Esophagus squamous epithelium (tissue), 5 donors: Measurements from ENCODE around the gene INAFM2. TPM values are rescaled to one million over a fixed set of nuclear protein-coding genes. Genes with fewer than 3 reads are reported as not detected.

Experiments used
- DNase-seq: peaks from one replicate; lab custom pipeline; 2025; lab: John Stamatoyannopoulos, UW
- H3K27ac ChIP-seq, 4 donors: fragments of 200-600 bp; sonication (generic); one replicate each; pipeline ENCODE4 v1.5.1; 2016 to 2019; ENCODE audit warnings: mild to moderate bottlenecking in 1 of 4
- H3K27me3 ChIP-seq, 4 donors: fragments of 200-600 bp; sonication (generic); 1 replicate in 3 of 4; 2 replicates in 1 of 4; pipeline versions ENCODE4 v1.5.1 to v1.6.0; 2017 to 2021; ENCODE audit warnings: antibody characterized with exemption in 1 of 4
- H3K36me3 ChIP-seq, 3 donors: fragments of 200-600 bp; sonication (generic); one replicate each; pipeline ENCODE4 v1.5.1; 2016 to 2019
- H3K4me1 ChIP-seq, 3 donors: fragments of 200-600 bp; sonication (generic); one replicate each; pipeline ENCODE4 v1.5.1; 2017 to 2019
- H3K4me3 ChIP-seq, 4 donors: fragments of 200-600 bp; sonication (generic); 1 replicate in 3 of 4; 2 replicates in 1 of 4; pipeline ENCODE4 v1.5.1; 2016 to 2019; ENCODE audit warnings: mild to moderate bottlenecking in 2 of 4, moderate library complexity in 1 of 4
- H3K9me3 ChIP-seq, 3 donors: fragments of 200-600 bp; sonication (generic); one replicate each; pipeline ENCODE4 v1.5.1; 2016 to 2019
- CTCF ChIP-seq, 6 experiments: fragments of 450-650 bp in 4 of 6; fragments of 200-600 bp in 2 of 6; sonication (generic) in 2 of 6; IDR thresholded peaks; one replicate each; pipeline ENCODE4 v1.5.1; 2016 to 2019; ENCODE audit warnings: antibody characterized with exemption in 6 of 6, mild to moderate bottlenecking in 4 of 6, moderate library complexity in 4 of 6
- POLR2A ChIP-seq, 4 donors: fragments of 450-650 bp; IDR thresholded peaks; one replicate each; pipeline ENCODE4 v1.6.1; 2017; ENCODE audit warnings: antibody characterized with exemption in 4 of 4, mild to moderate bottlenecking in 4 of 4, moderate library complexity in 3 of 4
- WGBS, 2 donors: methylation state at CpG; one replicate each; pipeline ENCODE4 v1.1.5; 2018; 5-methylcytosine and 5-hydroxymethylcytosine counted together
- intact Hi-C: fragments of 100-400 bp; cut with DNase I; formaldehyde crosslinking; loops from one replicate; pipeline ENCODE4 v1.15.0; 2022
- total RNA-seq, 4 donors: library from RNA; depleted of rRNA; stranded (reverse); fragments of >200 nt; gene quantifications; one replicate each; pipeline ENCODE4 v1.1.0, GENCODE V29; 2016
- donor health status: DM: yes; HTN: yes; CAD: no.

INAFM2 gene
- total RNA-seq, 4 donors from 2014 or later, result 4.7 to 10.1 (median 8.1) TPM

- H3K4me3 ChIP-seq, result no peak overlapping the region
- H3K9me3 ChIP-seq, result peaks cover 0 to 11% (median 7%) of the 10 kb centered on the region in 3 donors
- 88% methylated on average over 8 of the region's 17 CpGs; no CpG with 5 or more reads in 1 of the 2 donors for WGBS, 2 donors
- no peak for DNase-seq
- no peaks in the 10 kb centered on the region for H3K36me3 ChIP-seq
- peaks cover 0 to 3% (median 0%) of the 10 kb centered on the region in 3 donors for H3K4me1 ChIP-seq
- peaks cover 0 to 39% (median 0%) of the 10 kb centered on the region in 4 donors for H3K27me3 ChIP-seq
- TF ChIP-seq POLR2A (IDR thresholded peaks at IDR 0.05) (no peak), CTCF (IDR thresholded peaks at IDR 0.05) (no peak)
- no peak overlapping the region for H3K27ac ChIP-seq
- intact Hi-C loops, result no loop called here
These were observed 25.1 kb upstream of the INAFM2 start for GRCh38 chr15:40298216-40298935.

- peaks cover 0 to 3% (median 0%) of the 10 kb centered on the region in 3 donors for H3K4me1 ChIP-seq
- no peak overlapping the region for H3K4me3 ChIP-seq
- peaks cover 0 to 11% (median 7%) of the 10 kb centered on the region in 3 donors for H3K9me3 ChIP-seq
- no peak for DNase-seq
- H3K36me3 ChIP-seq, result no peaks in the 10 kb centered on the region
- peaks cover 0 to 28% (median 0%) of the 10 kb centered on the region in 4 donors for H3K27me3 ChIP-seq
- intact Hi-C loops, result no loop called here
- TF ChIP-seq POLR2A (IDR thresholded peaks at IDR 0.05) (no peak), CTCF (IDR thresholded peaks at IDR 0.05) (no peak)
- no peak overlapping the region for H3K27ac ChIP-seq
- WGBS, 2 donors, result 92 to 98% methylated on average over 2 of the region's 2 CpGs
These were observed 23.1 kb upstream of the INAFM2 start for GRCh38 chr15:40300367-40300766.

- TF ChIP-seq POLR2A (IDR thresholded peaks at IDR 0.05) (no peak), CTCF (IDR thresholded peaks at IDR 0.05) (no peak)
These were observed 22.7 kb upstream of the INAFM2 start for GRCh38 chr15:40300771-40301170.

DNA sequence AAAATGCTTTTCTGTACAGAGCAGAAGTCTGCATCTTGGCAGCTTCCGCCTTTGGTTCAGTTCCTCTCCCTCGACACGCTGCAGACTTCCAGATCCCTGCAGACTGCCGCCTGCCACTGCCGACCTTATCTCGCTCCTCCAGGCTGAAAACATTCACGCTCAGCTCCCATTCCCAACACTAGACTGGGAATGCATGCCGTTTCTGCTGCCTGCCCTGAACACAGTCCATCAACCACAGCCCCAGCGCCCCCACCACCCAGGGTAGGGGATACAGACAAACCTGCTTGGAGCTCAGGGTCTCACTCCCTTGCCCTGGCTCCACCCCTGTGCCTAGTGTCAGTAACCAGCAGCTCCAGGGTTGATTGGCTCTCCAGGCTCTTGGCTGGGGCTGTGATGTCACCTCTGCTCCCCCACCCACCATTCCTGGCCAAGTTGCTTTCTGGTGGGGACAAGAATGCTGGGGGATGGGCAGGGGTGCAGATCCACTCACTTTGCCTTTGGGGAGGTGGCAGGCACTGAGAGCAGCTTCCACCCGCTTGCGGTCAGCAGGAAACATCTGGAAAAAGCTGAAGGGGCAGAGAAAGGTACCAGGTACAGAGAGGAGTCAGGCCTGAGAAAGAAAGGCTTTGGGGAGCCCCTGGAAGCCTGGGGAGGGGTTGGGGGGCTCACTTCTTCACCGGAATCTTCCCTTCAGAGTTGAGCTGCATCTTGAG, 21.9 kb upstream of the INAFM2 start:
- no peak overlapping the region for H3K27ac ChIP-seq
- DNase-seq, result no peak
- TF ChIP-seq CTCF (IDR thresholded peaks at IDR 0.05) (no peak), POLR2A (IDR thresholded peaks at IDR 0.05) (no peak)
- peaks cover 0 to 15% (median 0%) of the 10 kb centered on the region in 4 donors for H3K27me3 ChIP-seq
- no peaks in the 10 kb centered on the region for H3K36me3 ChIP-seq
- no peak overlapping the region for H3K4me3 ChIP-seq
- WGBS, 2 donors, result 59% methylated on average over 6 to 10 of the region's 12 CpGs
- intact Hi-C loops, result no loop called here
- peaks cover 0 to 11% (median 7%) of the 10 kb centered on the region in 3 donors for H3K9me3 ChIP-seq
- H3K4me1 ChIP-seq, result peaks cover 0 to 2% (median 0%) of the 10 kb centered on the region in 3 donors

More at GRCh38 chr15:40300771-40301170, 22.7 kb upstream of the INAFM2 start:
- DNase-seq, result no peak
- Histone ChIP-seq H3K4me3 (no peak overlapping the region), H3K4me1 (peaks cover 0 to 3% (median 0%) of the 10 kb centered on the region in 3 donors), H3K27me3 (peaks cover 0 to 24% (median 0%) of the 10 kb centered on the region in 4 donors), H3K36me3 (no peaks in the 10 kb centered on the region), H3K27ac (no peak overlapping the region), H3K9me3 (peaks cover 0 to 11% (median 7%) of the 10 kb centered on the region in 3 donors)
- 83% methylated on average over 2 of the region's 2 CpGs; no CpG with 5 or more reads in 1 of the 2 donors for WGBS, 2 donors
- intact Hi-C loops, result no loop called here
